Neutrophil (primary cell): ENCODE results near the gene PSMG3.

Experiments
- H3K27ac ChIP-seq: fragments of 200-600 bp; sonication (generic); 2 replicates; pipeline ENCODE4 v1.5.1; 2016; ENCODE audit warnings: mild to moderate bottlenecking, moderate library complexity
- H3K27me3 ChIP-seq: fragments of 200-600 bp; sonication (generic); 2 replicates; pipeline ENCODE4 v1.6.0; 2016; ENCODE audit warnings: mild to moderate bottlenecking
- H3K36me3 ChIP-seq: fragments of 200-600 bp; sonication (generic); 2 replicates; pipeline ENCODE4 v1.5.1; 2017
- H3K4me1 ChIP-seq, 2 experiments: fragments of 200-600 bp in 1 of 2; sonication (generic) in 1 of 2; 1 replicate in 1 of 2; 2 replicates in 1 of 2; pipeline versions ENCODE4 v1.5.1 to v1.6.1; 2013 to 2016; ENCODE audit warnings: low read depth in 1 of 2, low read length in 1 of 2, mild to moderate bottlenecking in 1 of 2, moderate library complexity in 1 of 2; ENCODE audit not compliant: control insufficient read depth in 1 of 2, insufficient read depth in 1 of 2
- H3K4me3 ChIP-seq, 2 experiments: fragments of 200-600 bp in 1 of 2; sonication (generic) in 1 of 2; 1 replicate in 1 of 2; 2 replicates in 1 of 2; pipeline ENCODE4 v1.5.1; 2013 to 2016; ENCODE audit warnings: low read depth in 1 of 2, low read length in 1 of 2, mild to moderate bottlenecking in 1 of 2, moderate library complexity in 1 of 2
- H3K9me3 ChIP-seq: fragments of 200-600 bp; sonication (generic); 2 replicates; pipeline ENCODE4 v1.5.1; 2016
- CTCF ChIP-seq: fragments of 200-600 bp; sonication (generic); IDR thresholded peaks from 2 replicates; pipeline ENCODE4 v1.5.1; 2016; ENCODE audit warnings: antibody characterized with exemption

Gene PSMG3

GRCh38 chr7:1539181-1539881 is 30.5 kb downstream of the PSMG3 start:
- H3K4me1 ChIP-seq, result peaks cover 0 to 4% of the 10 kb centered on the region in 2 experiments
- H3K27ac ChIP-seq, result no peak overlapping the region
- no peak for TF ChIP-seq CTCF
- H3K4me3 ChIP-seq, result no peak overlapping the region
- no peaks in the 10 kb centered on the region for H3K9me3 ChIP-seq
- H3K36me3 ChIP-seq, result peaks cover 91% of the 10 kb centered on the region
- H3K27me3 ChIP-seq, result no peaks in the 10 kb centered on the region

- H3K9me3 ChIP-seq, result no peaks in the 10 kb centered on the region
- peaks cover 6 to 8% of the 10 kb centered on the region in 2 experiments for H3K4me1 ChIP-seq
- TF ChIP-seq CTCF, result no peak
- H3K36me3 ChIP-seq, result peaks cover 85% of the 10 kb centered on the region
- H3K27ac ChIP-seq, result no peak overlapping the region
- H3K27me3 ChIP-seq, result no peaks in the 10 kb centered on the region
- H3K4me3 ChIP-seq, result no peak overlapping the region
These were observed 31.2 kb downstream of the PSMG3 start for GRCh38 chr7:1538544-1539180.

- TF ChIP-seq CTCF, result no peak
- Histone ChIP-seq H3K9me3 (no peaks in the 10 kb centered on the region), H3K27ac (no peak overlapping the region), H3K27me3 (no peaks in the 10 kb centered on the region), H3K4me1 (peaks cover 15 to 17% of the 10 kb centered on the region in 2 experiments), H3K36me3 (peaks cover 76% of the 10 kb centered on the region), H3K4me3 (no peak overlapping the region)
These were observed 32.1 kb downstream of the PSMG3 start for GRCh38 chr7:1537535-1538412.

- no peak for TF ChIP-seq CTCF
- no peak overlapping the region for H3K4me3 ChIP-seq
- H3K4me1 ChIP-seq, result peaks cover 23 to 25% of the 10 kb centered on the region in 2 experiments
These were observed 32.9 kb downstream of the PSMG3 start for GRCh38 chr7:1536743-1537534.

GRCh38 chr7:1536455-1536742 is 33.4 kb downstream of the PSMG3 start:
- Histone ChIP-seq H3K4me1 (peaks cover 28 to 30% of the 10 kb centered on the region in 2 experiments), H3K36me3 (peaks cover 62% of the 10 kb centered on the region), H3K9me3 (no peaks in the 10 kb centered on the region), H3K4me3 (no peak overlapping the region), H3K27me3 (no peaks in the 10 kb centered on the region), H3K27ac (no peak overlapping the region)
- TF ChIP-seq CTCF, result no peak

More at GRCh38 chr7:1536743-1537534, 32.9 kb downstream of the PSMG3 start:
- Histone ChIP-seq H3K9me3 (no peaks in the 10 kb centered on the region), H3K36me3 (peaks cover 67% of the 10 kb centered on the region), H3K27ac (no peak overlapping the region), H3K27me3 (no peaks in the 10 kb centered on the region)
